ENCODE measurements around the gene HOXB13.

- no peak for TF ChIP-seq MAX (IDR thresholded peaks at IDR 0.05)
- TF ChIP-seq SUZ12 (IDR thresholded peaks at IDR 0.05; ENCODE audit: low read depth, low read length): no peak
- TF ChIP-seq SP1 (IDR thresholded peaks at IDR 0.05): no peak
- TF ChIP-seq SP1 (CRISPR knock-in tag; IDR thresholded peaks at IDR 0.05): no peak
- no peak for TF ChIP-seq SMAD1 (CRISPR knock-in tag; IDR thresholded peaks at IDR 0.05; ENCODE audit: borderline replicate concordance, low read depth)
- no peak for TF ChIP-seq ZNF512 (CRISPR knock-in tag; IDR thresholded peaks at IDR 0.05)
- no peak for TF ChIP-seq HCFC1 (IDR thresholded peaks at IDR 0.05; ENCODE audit: low read depth, low read length)
- TF ChIP-seq CTCF (CRISPR knock-in tag; IDR thresholded peaks at IDR 0.05): no peak
- no peak for TF ChIP-seq KLF16 (CRISPR knock-in tag; IDR thresholded peaks at IDR 0.05)
- no peak for TF ChIP-seq PRDM15 (CRISPR knock-in tag; IDR thresholded peaks at IDR 0.05)
- TF ChIP-seq ZNF382 (CRISPR knock-in tag; IDR thresholded peaks at IDR 0.05; ENCODE audit: borderline replicate concordance): no peak
- no peak for TF ChIP-seq MTF2 (CRISPR knock-in tag; IDR thresholded peaks at IDR 0.05; ENCODE audit: borderline replicate concordance)
- TF ChIP-seq IRF2 (CRISPR knock-in tag; IDR thresholded peaks at IDR 0.05): no peak
Measured at GRCh38 chr17:48718761-48719641, 9.5 kb downstream of the HOXB13 start.

Data from HepG2 (cell line).